IMR-90 (cell line): Measurements from ENCODE around the gene DSCAM. TPM values are rescaled to one million over a fixed set of nuclear protein-coding genes. Genes with fewer than 3 reads are reported as not detected.

ENCODE experiments used
- ATAC-seq: fragments of 200-7000 bp; cut with Tn5 transposase; 2 replicates; pipeline ENCODE4 v1.9.1; 2020; ENCODE audit warnings: low read depth, mild to moderate bottlenecking, moderate library complexity
- BruUV-seq: library from RNA; stranded (reverse); fragments of 400-500 nt; replicated peaks from 2 replicates; lab custom pipeline; 2021; lab: Mats Ljungman, UMichigan
- CTCF ChIA-PET: fragments of 300-600 bp; formaldehyde crosslinking; extraction: SDS; loops from one replicate; lab custom pipeline; 2021; ENCODE audit warnings: antibody characterized with exemption; lab: Yijun Ruan, JAX
- POLR2A ChIA-PET: fragments of 300-600 bp; sonication (Branson Sonifier 250); formaldehyde crosslinking; loops from one replicate; lab custom pipeline; 2022; ENCODE audit warnings: antibody characterized with exemption; ENCODE audit not compliant: unreplicated experiment; lab: Charles Lee
- DNase-seq: peaks from one replicate; pipeline ENCODE4 v3.0.0; 2013
- H2AFZ ChIP-seq: replicated peaks from 2 replicates; pipeline ENCODE3; 2013; ENCODE audit warnings: low read length, mild to moderate bottlenecking; ENCODE audit not compliant: poor library complexity
- H2AK5ac ChIP-seq: 2 replicates; pipeline ENCODE4 v1.6.1; 2013; ENCODE audit warnings: low read depth, low read length, inconsistent platforms
- H2AK9ac ChIP-seq: replicated peaks from 2 replicates; pipeline ENCODE3; 2013; ENCODE audit warnings: mild to moderate bottlenecking, low read depth, low read length, moderate library complexity; ENCODE audit not compliant: poor library complexity
- H2BK120ac ChIP-seq: 2 replicates; pipeline ENCODE4 v1.6.1; 2013; ENCODE audit warnings: low read depth, low read length, inconsistent platforms
- H2BK15ac ChIP-seq: 3 replicates; pipeline ENCODE4 v1.6.1; 2013; ENCODE audit warnings: low read depth, low read length, inconsistent platforms
- H2BK20ac ChIP-seq: 2 replicates; pipeline ENCODE4 v1.6.1; 2013; ENCODE audit warnings: low read depth, mild to moderate bottlenecking, inconsistent platforms, low read length, moderate library complexity
- H2BK5ac ChIP-seq: 2 replicates; pipeline ENCODE4 v1.6.1; 2013; ENCODE audit warnings: mild to moderate bottlenecking, low read depth, low read length, inconsistent platforms; ENCODE audit not compliant: poor library complexity, severe bottlenecking
- H3K14ac ChIP-seq: replicated peaks from 2 replicates; pipeline ENCODE4 v1.6.1; 2013; ENCODE audit warnings: low read depth, low read length, inconsistent platforms
- H3K18ac ChIP-seq: 2 replicates; pipeline ENCODE4 v1.6.1; 2013; ENCODE audit warnings: low read depth, low read length, control low read depth
- H3K23ac ChIP-seq: 2 replicates; pipeline ENCODE4 v1.6.1; 2013; ENCODE audit warnings: low read depth, low read length, inconsistent platforms
- H3K27ac ChIP-seq: 2 replicates; pipeline ENCODE4 v1.5.1; 2013; ENCODE audit warnings: mild to moderate bottlenecking, control low read depth, low read length; ENCODE audit not compliant: insufficient read depth
- H3K27me3 ChIP-seq: 2 replicates; pipeline ENCODE4 v1.6.1; 2013; ENCODE audit warnings: low read length; ENCODE audit not compliant: control insufficient read depth, insufficient read depth
- H3K36me3 ChIP-seq: 2 replicates; pipeline ENCODE4 v1.6.1; 2013; ENCODE audit warnings: low read length, mixed read lengths; ENCODE audit not compliant: control insufficient read depth, insufficient read depth
- H3K4ac ChIP-seq: 2 replicates; pipeline ENCODE4 v1.6.1; 2013; ENCODE audit warnings: low read depth, low read length, inconsistent platforms
- H3K4me1 ChIP-seq: 2 replicates; pipeline ENCODE4 v1.6.1; 2013; ENCODE audit warnings: low read length, mixed read lengths; ENCODE audit not compliant: control insufficient read depth, insufficient read depth
- H3K4me2 ChIP-seq: 2 replicates; pipeline ENCODE4 v1.6.1; 2013; ENCODE audit warnings: low read depth, mild to moderate bottlenecking, control low read depth, low read length, moderate library complexity
- H3K4me3 ChIP-seq: 2 replicates; pipeline ENCODE4 v1.5.1; 2013; ENCODE audit warnings: low read depth, mild to moderate bottlenecking, control low read depth, low read length, moderate library complexity; ENCODE audit not compliant: insufficient read depth
- H3K56ac ChIP-seq: 2 replicates; pipeline ENCODE4 v1.6.1; 2013; ENCODE audit warnings: low read length, inconsistent platforms; ENCODE audit not compliant: insufficient read depth; ENCODE audit errors: extremely low read depth
- H3K79me1 ChIP-seq, 2 experiments: 2 replicates each; pipeline ENCODE4 v1.6.1; 2013; ENCODE audit warnings: low read length in 2 of 2, inconsistent platforms in 1 of 2, low read depth in 1 of 2
- H3K9ac ChIP-seq: 2 replicates; pipeline ENCODE4 v1.6.1; 2013; ENCODE audit warnings: low read depth, low read length, control low read depth
- H3K9me1 ChIP-seq: 2 replicates; pipeline ENCODE4 v1.6.1; 2013; ENCODE audit warnings: low read length, inconsistent platforms; ENCODE audit not compliant: insufficient read depth
- H3K9me3 ChIP-seq: 2 replicates; pipeline ENCODE4 v1.6.1; 2013; ENCODE audit warnings: low read length; ENCODE audit not compliant: control insufficient read depth, insufficient read depth
- H4K20me1 ChIP-seq: 2 replicates; pipeline ENCODE4 v1.6.1; 2013; ENCODE audit warnings: low read length, inconsistent platforms; ENCODE audit not compliant: insufficient read depth
- H4K5ac ChIP-seq: 2 replicates; pipeline ENCODE4 v1.6.1; 2013; ENCODE audit warnings: mild to moderate bottlenecking, low read depth, low read length, control low read depth
- H4K8ac ChIP-seq, 2 experiments: 2 replicates each; pipeline ENCODE4 v1.6.1; 2013; ENCODE audit warnings: low read depth in 2 of 2, low read length in 2 of 2, control low read depth in 1 of 2, inconsistent platforms in 1 of 2
- H4K91ac ChIP-seq: 2 replicates; pipeline ENCODE4 v1.6.1; 2013; ENCODE audit warnings: low read depth, low read length, inconsistent platforms; ENCODE audit not compliant: insufficient read depth
- RAD21 ChIP-seq: IDR thresholded peaks from 2 replicates; pipeline ENCODE4 v1.6.1; 2012; ENCODE audit warnings: low read length, improper control_type of control experiment
- WGBS, 2 experiments: methylation state at CpG; one replicate each; pipeline versions ENCODE4 v1.1.5 to v1.1.7; 2013; ENCODE audit warnings: missing lambda C conversion rate in 2 of 2; ENCODE audit not compliant: insufficient read length in 1 of 2; ENCODE audit errors: extremely low coverage in 2 of 2; 5-methylcytosine and 5-hydroxymethylcytosine counted together
- dilution Hi-C: fragments of 300-500 bp; cut with HindIII; formaldehyde crosslinking; loops from one replicate; pipeline ENCODE4 v1.14.3; 2018; ENCODE audit warnings: low sequenced_read_pairs; ENCODE audit not compliant: unreplicated experiment
- in situ Hi-C: fragments of 300-500 bp; cut with MboI; formaldehyde crosslinking; loops from 3 replicates; pipeline ENCODE4 v1.14.3; 2019; ENCODE audit warnings: low sequenced_read_pairs, inconsistent platforms, mixed read lengths
- intact Hi-C: fragments of 100-400 bp; cut with micrococcal nuclease; formaldehyde crosslinking; loops from 2 replicates; pipeline ENCODE4 v1.10.0; 2022
- polyA plus RNA-seq, 3 experiments: library from polyadenylated mRNA; depleted of rRNA; stranded (reverse); fragments of >200 nt; gene quantifications; 2 replicates each; pipeline ENCODE4 v1.2.3, GENCODE V29; 2012; ENCODE audit warnings: low replicate concordance in 1 of 3
- total RNA-seq: library from RNA; depleted of rRNA; stranded (reverse); fragments of >200 nt; gene quantifications from 2 replicates; pipeline ENCODE4 v1.2.3, GENCODE V29; 2012

DSCAM gene
- total and polyA plus RNA-seq, 2 of the 4 experiments (the other 2 are of a cell fraction): under 0.01 to 0.02 TPM

GRCh38 chr21:40766381-40766780 is 80.6 kb downstream of the DSCAM start:
- Histone ChIP-seq H3K9me1 (no peaks in the 10 kb centered on the region), H3K27me3 (no peaks in the 10 kb centered on the region), H4K20me1 (no peaks in the 10 kb centered on the region), H3K23ac (no peak overlapping the region), H2BK120ac (no peak overlapping the region), H3K14ac (no peak overlapping the region), H4K8ac (no peak overlapping the region), H3K4me2 (no peak overlapping the region), H3K9ac (no peak overlapping the region), H2AK5ac (no peak overlapping the region), H3K27ac (no peak overlapping the region), H3K36me3 (no peaks in the 10 kb centered on the region), H3K4me1 (no peaks in the 10 kb centered on the region), H3K56ac (no peak overlapping the region), H3K79me1 (no peaks in the 10 kb centered on the region), H2BK20ac (no peak overlapping the region), H3K9me3 (peaks cover 11% of the 10 kb centered on the region), H2BK15ac (no peak overlapping the region), H4K5ac (no peak overlapping the region), H2AFZ (no peak overlapping the region), H4K91ac (no peak overlapping the region), H3K4me3 (no peak overlapping the region), H3K18ac (no peak overlapping the region), H2AK9ac (no peak overlapping the region), H2BK5ac (no peak overlapping the region), H3K4ac (no peak overlapping the region)
- POLR2A ChIA-PET: no interaction called here
- in situ Hi-C loops: loop anchor here (25.0 kb wide), 1 partner anchor 104 kb away; no protein-coding TSS in a partner anchor
- dilution Hi-C loops: no loop called here
- ATAC-seq (no peak), DNase-seq (no peak)
- intact Hi-C loops: no loop called here
- no peak for TF ChIP-seq RAD21
- WGBS, 2 experiments: no CpG with 5 or more reads among the region's 1 CpG
- CTCF ChIA-PET: no interaction called here
- BruUV-seq: no TSS peak
